HG02759 (cell line): ENCODE measurements around the gene ATP1A3.
"Not testable (repeated sequence)": the region's sequence is repeated elsewhere in the genome, so short reads cannot be mapped to it uniquely, and the experiment has no call there.

Experiments
- ATAC-seq: cut with Tn5 transposase; IDR thresholded peaks from one replicate; pipeline ENCODE4 v1.9.1; 2021; ENCODE audit warnings: mild to moderate bottlenecking, moderate library complexity; ENCODE audit not compliant: unreplicated experiment

Gene ATP1A3

DNA sequence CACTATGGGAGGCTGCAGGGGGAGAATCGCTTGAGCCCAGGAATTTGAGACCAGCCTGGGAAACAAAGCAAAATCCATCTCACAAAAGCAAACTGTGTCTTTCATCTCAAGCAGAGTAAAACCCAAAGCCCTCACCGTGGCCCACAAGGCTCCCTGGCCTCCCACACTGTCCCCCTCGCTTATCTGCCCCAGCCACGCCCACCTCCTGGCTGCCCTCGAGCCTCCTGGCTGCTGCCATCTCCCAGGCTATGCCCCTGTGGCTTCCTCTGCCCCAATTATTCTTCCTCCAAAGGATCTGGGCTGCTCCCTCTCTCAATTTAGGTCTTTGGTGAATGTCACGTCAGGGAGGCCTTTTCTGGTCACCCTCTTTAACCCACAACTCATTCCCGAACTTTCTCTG is 38.5 kb downstream of the ATP1A3 start:
- ATAC-seq = no peak

GRCh38 chr19:41951686-41952172 is 42.3 kb downstream of the ATP1A3 start:
- ATAC-seq = no peak

DNA sequence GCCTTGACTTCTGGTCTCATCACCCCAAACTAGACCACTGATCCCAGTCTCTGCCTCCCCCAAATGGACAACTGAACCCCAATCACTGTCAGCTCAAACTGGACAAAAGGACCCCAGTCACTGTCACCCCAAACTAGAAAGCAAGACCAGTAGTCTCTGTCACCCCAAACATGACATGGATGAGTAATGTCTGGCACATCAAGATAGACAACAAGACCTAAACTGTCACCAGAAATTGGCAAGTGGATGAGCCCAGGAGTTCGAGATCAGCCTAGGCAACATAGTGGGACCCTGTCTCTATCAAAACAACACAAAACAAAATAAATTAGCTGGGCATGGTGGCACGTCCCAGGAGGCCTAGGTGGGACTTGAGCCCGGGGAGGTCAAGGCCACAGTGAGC is 46.9 kb downstream of the ATP1A3 start:
- ATAC-seq = no peak

DNA sequence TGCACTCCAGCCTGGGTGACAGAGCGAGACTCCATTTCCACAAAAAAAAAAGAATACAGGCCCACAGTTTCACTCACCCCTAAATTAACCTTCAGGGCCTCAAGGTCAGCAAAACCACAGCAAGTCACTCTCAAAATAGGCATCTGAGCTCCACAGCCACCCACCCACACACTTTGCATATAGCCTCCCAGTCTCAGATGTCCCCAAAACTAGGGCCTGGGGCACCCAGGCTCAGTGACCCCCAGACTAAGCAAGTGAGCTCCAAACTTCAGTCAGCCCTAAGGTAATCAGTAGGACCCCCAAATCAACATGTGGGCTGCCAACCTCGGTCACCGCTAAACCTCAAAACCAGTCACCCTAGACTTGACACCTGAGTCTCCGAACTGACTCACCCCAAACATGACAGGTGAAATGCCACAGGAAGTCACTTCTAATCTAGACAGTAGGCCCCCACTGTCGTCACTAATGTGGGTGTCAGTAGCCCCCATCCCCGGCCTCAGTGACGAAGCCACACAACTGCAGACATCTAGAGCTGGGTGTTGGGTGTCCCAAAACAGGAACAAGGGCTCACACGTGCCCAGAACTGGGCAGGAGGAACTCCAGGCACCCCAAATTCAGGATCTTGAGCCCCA is 48.8 kb downstream of the ATP1A3 start:
- ATAC-seq = peak; percentile 86

DNA sequence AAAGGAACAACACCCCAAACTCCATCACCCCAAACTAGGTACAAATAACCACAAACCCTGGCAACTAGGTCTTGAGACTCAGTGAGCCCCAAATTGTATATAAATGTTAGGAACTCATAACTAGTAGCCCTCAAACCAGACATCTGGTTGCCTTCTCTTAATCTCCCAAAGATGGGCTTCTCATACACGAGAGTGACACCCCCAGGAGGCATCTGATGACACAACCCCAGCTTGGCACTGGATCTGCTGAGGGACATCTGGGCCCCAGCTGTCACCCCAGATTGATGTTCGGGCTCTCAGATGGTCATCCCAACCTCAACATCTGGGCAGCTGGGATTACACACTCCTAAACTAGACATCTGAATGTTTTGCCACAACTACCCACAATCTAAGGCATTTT is 49.7 kb downstream of the ATP1A3 start:
- no peak for ATAC-seq

GRCh38 chr19:41941410-41942202 is 52.4 kb downstream of the ATP1A3 start:
- ATAC-seq = no peak

- no peak for ATAC-seq
These were observed 53.2 kb downstream of the ATP1A3 start for GRCh38 chr19:41940731-41941409.

- ATAC-seq = no peak
These were observed 53.9 kb downstream of the ATP1A3 start for GRCh38 chr19:41939861-41940730.

DNA sequence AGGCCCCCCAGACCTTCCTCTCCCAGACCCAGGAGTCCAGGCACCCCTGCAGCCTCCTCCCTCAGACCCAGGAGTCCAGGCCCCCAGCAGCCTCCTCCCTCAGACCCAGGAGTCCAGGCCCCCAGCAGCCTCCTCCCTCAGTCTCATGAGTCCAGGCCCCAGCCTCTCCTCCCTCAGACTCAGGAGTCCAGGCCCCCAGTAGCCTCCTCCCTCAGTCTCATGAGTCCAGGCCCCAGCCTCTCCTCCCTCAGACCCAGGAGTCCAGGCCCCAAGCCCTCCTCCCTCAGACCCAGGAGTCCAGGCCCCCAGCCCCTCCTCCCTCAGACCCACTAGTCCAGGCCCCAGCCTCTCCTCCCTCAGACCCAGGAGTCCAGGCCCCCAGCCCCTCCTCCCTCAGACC is 54.8 kb downstream of the ATP1A3 start:
- not testable (repeated sequence) for ATAC-seq

- ATAC-seq = no peak
These were observed 56.2 kb downstream of the ATP1A3 start for GRCh38 chr19:41937525-41938468.

DNA sequence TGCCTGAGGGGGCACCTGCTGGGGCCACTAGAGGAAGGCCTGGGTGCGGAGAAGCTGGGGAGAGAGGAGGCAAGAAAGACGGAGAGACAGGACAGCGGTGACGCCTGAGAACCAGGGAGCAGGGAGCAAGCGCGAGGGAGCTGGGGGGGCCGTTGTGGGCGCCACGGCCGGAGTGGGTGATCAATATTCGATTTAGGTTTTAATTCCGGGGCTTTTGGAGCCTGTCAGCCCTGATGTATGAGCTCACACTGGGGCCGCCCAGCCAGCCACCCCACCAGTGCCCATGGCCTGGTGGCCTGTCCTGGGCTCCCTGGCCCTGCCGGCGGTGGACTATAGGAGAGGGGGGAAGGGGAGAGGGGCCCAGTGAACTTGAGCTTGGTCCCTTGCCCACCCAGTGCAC is 57.1 kb downstream of the ATP1A3 start:
- no peak for ATAC-seq

- no peak for ATAC-seq
These were observed 57.6 kb downstream of the ATP1A3 start for GRCh38 chr19:41936416-41936850.

DNA sequence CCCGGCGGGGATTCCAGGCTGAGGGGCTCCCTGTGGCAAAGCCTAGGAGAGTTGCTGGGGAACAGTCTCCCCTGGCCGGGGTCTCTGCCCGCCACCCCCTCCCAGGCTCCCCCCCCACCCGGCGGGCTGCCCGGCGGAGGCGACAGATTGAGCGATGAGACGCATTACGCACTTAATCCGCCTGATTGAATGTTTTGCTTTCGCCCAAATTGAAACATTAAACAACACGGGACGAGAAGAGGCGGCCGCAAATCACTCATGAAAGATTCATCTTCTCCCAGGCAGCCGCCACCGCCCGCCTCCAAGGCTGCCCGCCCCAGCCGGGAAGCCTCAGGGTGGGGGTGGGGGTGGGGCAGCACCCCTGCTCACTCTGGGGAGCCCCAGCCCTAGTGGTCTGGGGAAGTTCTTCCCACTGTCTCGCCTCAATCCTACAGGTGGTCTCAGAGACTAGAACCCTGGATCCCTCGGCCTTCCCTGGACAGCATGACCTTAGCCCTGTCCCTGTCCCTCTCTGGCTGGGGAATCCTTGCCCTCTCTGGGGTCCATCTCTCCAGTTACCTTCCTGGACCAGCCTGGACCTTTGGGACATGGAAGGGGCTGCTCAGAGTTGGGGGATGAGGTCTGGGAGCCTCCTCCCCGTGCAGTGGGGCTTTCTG is 58.1 kb downstream of the ATP1A3 start:
- ATAC-seq = no peak

GRCh38 chr19:41934849-41935374 is 59.1 kb downstream of the ATP1A3 start:
- ATAC-seq = no peak

- no peak for ATAC-seq
These were observed 60.2 kb downstream of the ATP1A3 start for GRCh38 chr19:41933693-41934426.

GRCh38 chr19:41932720-41933332 is 61.2 kb downstream of the ATP1A3 start:
- ATAC-seq = no peak

DNA sequence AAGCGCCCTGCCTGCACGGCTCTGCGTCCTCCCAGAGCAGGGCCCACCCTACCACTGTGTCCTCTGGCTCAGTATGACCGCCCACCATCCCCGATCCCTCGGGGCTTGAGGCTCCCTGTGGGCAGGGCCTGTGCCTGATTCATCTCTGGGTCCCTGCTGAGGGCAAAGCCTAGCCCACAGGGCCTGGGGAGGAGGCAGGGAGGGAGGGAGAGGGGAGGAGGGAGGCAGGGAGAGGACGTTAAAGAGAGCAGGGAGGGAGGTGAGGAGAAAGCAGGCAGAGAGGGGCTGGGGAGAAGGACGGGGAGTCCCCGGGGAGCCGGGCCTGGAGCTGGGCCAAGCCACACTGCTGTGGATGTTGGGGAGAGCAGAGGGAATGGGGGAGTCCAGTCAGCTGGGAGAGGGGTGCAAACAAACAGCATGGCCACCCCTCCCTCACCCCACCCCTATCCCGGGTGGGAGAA is 61.7 kb downstream of the ATP1A3 start:
- no peak for ATAC-seq
